Endothelial cell of umbilical vein (primary cell): ENCODE results near the gene LINC00632. TPM values are rescaled to one million over a fixed set of nuclear protein-coding genes. Genes with fewer than 3 reads are reported as not detected.

ENCODE experiments used
- BruUV-seq: library from RNA; stranded (reverse); fragments of 400-500 nt; replicated peaks from 2 replicates; lab custom pipeline; 2021; lab: Mats Ljungman, UMichigan
- CTCF ChIA-PET: fragments of 300-600, 350-600 bp; sonication (Branson Sonifier 250); formaldehyde crosslinking; loops from one replicate; lab custom pipeline; 2021; ENCODE audit warnings: antibody characterized with exemption, inconsistent platforms; lab: Charles Lee
- POLR2A ChIA-PET: fragments of 300-600, 350-600 bp; sonication (Branson Sonifier 250); formaldehyde crosslinking; loops from one replicate; lab custom pipeline; 2021; ENCODE audit warnings: antibody characterized with exemption, inconsistent platforms; lab: Charles Lee
- DNase-seq: peaks from one replicate; pipeline ENCODE4 v3.0.0-alpha.2; 2011; ENCODE audit warnings: low read depth, low spot score
- FAIRE-seq: peaks from 2 replicates; lab custom pipeline; 2011; peaks lifted over from hg19 to GRCh38; lab: Jason Lieb, UNC
- H2AFZ ChIP-seq: 2 replicates; pipeline ENCODE4 v1.6.0; 2012; ENCODE audit warnings: low read depth, low read length, control low read depth, inconsistent platforms
- H3K27ac ChIP-seq: 2 replicates; pipeline ENCODE4 v1.5.1; 2011; ENCODE audit warnings: low read depth, mild to moderate bottlenecking, control low read depth, low read length, moderate library complexity; ENCODE audit not compliant: insufficient read depth
- H3K27me3 ChIP-seq, 2 experiments: 2 replicates each; pipeline versions ENCODE4 v1.6.0 to v1.6.1; 2011; ENCODE audit warnings: low read length in 2 of 2, mixed read lengths in 1 of 2; ENCODE audit not compliant: control insufficient read depth in 2 of 2, insufficient read depth in 2 of 2
- H3K36me3 ChIP-seq, 2 experiments: 2 replicates in 1 of 2; 3 replicates in 1 of 2; pipeline ENCODE4 v1.5.1; 2011; ENCODE audit warnings: low read length in 2 of 2, mild to moderate bottlenecking in 1 of 2, moderate library complexity in 1 of 2; ENCODE audit not compliant: control insufficient read depth in 2 of 2, insufficient read depth in 2 of 2; ENCODE audit errors: extremely low read depth in 1 of 2
- H3K4me1 ChIP-seq: 3 replicates; pipeline ENCODE4 v1.5.1; 2011; ENCODE audit warnings: mild to moderate bottlenecking, low read length; ENCODE audit not compliant: control insufficient read depth, insufficient read depth; ENCODE audit errors: extremely low read depth
- H3K4me2 ChIP-seq: 2 replicates; pipeline ENCODE4 v1.6.1; 2011; ENCODE audit warnings: low read length, control low read depth, mixed read lengths; ENCODE audit not compliant: insufficient read depth
- H3K4me3 ChIP-seq, 3 experiments: fragments of 200-600 bp in 1 of 3; sonication (generic), shearing (Covaris generic) in 1 of 3; replicated peaks in 1 of 3; 2 replicates each; pipeline ENCODE4 v1.5.1; 2011 to 2016; ENCODE audit warnings: control low read depth in 3 of 3, low read length in 3 of 3, mild to moderate bottlenecking in 2 of 3, inconsistent platforms in 1 of 3, low read depth in 1 of 3, moderate library complexity in 1 of 3; ENCODE audit not compliant: insufficient read depth in 1 of 3
- H3K79me2 ChIP-seq: 2 replicates; pipeline ENCODE4 v1.6.0; 2012; ENCODE audit warnings: low read length, inconsistent platforms; ENCODE audit not compliant: control insufficient read depth, insufficient read depth
- H3K9ac ChIP-seq: replicated peaks from 2 replicates; pipeline ENCODE3; 2011; ENCODE audit warnings: low read length, control low read depth; ENCODE audit not compliant: insufficient read depth; ENCODE audit errors: extremely low read depth
- H3K9me1 ChIP-seq: replicated peaks from 3 replicates; pipeline ENCODE4 v1.6.0; 2011; ENCODE audit warnings: mild to moderate bottlenecking, low read length; ENCODE audit not compliant: control insufficient read depth, insufficient read depth; ENCODE audit errors: extremely low read depth
- H3K9me3 ChIP-seq: replicated peaks from 2 replicates; pipeline ENCODE4 v1.5.1; 2012; ENCODE audit warnings: low read length, inconsistent platforms; ENCODE audit not compliant: control insufficient read depth, insufficient read depth
- H4K20me1 ChIP-seq: replicated peaks from 2 replicates; pipeline ENCODE3; 2011; ENCODE audit warnings: mild to moderate bottlenecking, low read length; ENCODE audit not compliant: control insufficient read depth, insufficient read depth; ENCODE audit errors: extremely low read depth
- CTCF ChIP-seq, 2 donors: IDR thresholded peaks; 1 replicate in 1 of 2; 2 replicates in 1 of 2; pipeline ENCODE4 v1.5.1; 2011; ENCODE audit warnings: low read length in 2 of 2, mild to moderate bottlenecking in 2 of 2, moderate library complexity in 2 of 2, control low read depth in 1 of 2, inconsistent platforms in 1 of 2, low read depth in 1 of 2; ENCODE audit not compliant: insufficient read depth in 1 of 2; ENCODE audit errors: extremely low read depth in 1 of 2
- EZH2 ChIP-seq: IDR thresholded peaks from 2 replicates; pipeline ENCODE4 v1.6.1; 2012; ENCODE audit warnings: borderline replicate concordance, low read depth, mild to moderate bottlenecking, moderate library complexity, low read length, inconsistent platforms; ENCODE audit not compliant: severe bottlenecking
- FOS ChIP-seq: IDR thresholded peaks from 2 replicates; pipeline ENCODE4 v1.6.1; 2011; ENCODE audit warnings: mild to moderate bottlenecking, low read length, moderate library complexity, borderline replicate concordance; ENCODE audit not compliant: insufficient read depth
- GATA2 ChIP-seq: IDR thresholded peaks from 2 replicates; pipeline ENCODE4 v1.7.0; 2011; ENCODE audit warnings: low read depth, mild to moderate bottlenecking, moderate library complexity, mixed read lengths, low read length; ENCODE audit not compliant: insufficient read length, insufficient read depth
- JUN ChIP-seq: IDR thresholded peaks from 2 replicates; pipeline ENCODE4 v1.6.1; 2011; ENCODE audit warnings: borderline replicate concordance, low read depth; ENCODE audit not compliant: insufficient read length, insufficient read depth
- MAX ChIP-seq: IDR thresholded peaks from 2 replicates; pipeline ENCODE4 v1.6.1; 2011; ENCODE audit not compliant: insufficient read depth, insufficient read length
- MYC ChIP-seq: IDR thresholded peaks from one replicate; pipeline ENCODE4 v1.6.1; 2011; ENCODE audit warnings: mild to moderate bottlenecking, low read depth, low read length
- POLR2A ChIP-seq: IDR thresholded peaks from 2 replicates; pipeline ENCODE4 v1.6.1; 2012; ENCODE audit warnings: low read depth, mild to moderate bottlenecking, control low read depth, low read length
- POLR2AphosphoS5 ChIP-seq: IDR thresholded peaks from 2 replicates; pipeline ENCODE4 v1.6.1; 2012; ENCODE audit warnings: low read depth, mild to moderate bottlenecking, control low read depth, low read length, moderate library complexity; ENCODE audit not compliant: insufficient read depth
- dilution Hi-C: fragments of 300-500 bp; cut with MboI; formaldehyde crosslinking; loops from one replicate; pipeline ENCODE4 v1.15.0; 2019; ENCODE audit warnings: low sequenced_read_pairs; ENCODE audit not compliant: extremely low pct_ligation_motif_present
- intact Hi-C: fragments of 100-400 bp; cut with micrococcal nuclease; formaldehyde crosslinking; loops from one replicate; pipeline ENCODE4 v1.10.0; 2022
- polyA plus RNA-seq, 4 experiments: library from polyadenylated mRNA; depleted of rRNA in 3 of 4; stranded (reverse) in 3 of 4; unstranded in 1 of 4; fragments of >200 nt; gene quantifications; 2 replicates each; pipeline versions ENCODE4 v1.2.1 to v1.2.3, GENCODE V29; 2011 to 2012; ENCODE audit warnings: missing spikeins in 1 of 4
- total RNA-seq: library from RNA; stranded (reverse); gene quantifications from 2 replicates; pipeline ENCODE4 v1.2.3, GENCODE V29; 2021

The LINC00632 gene
- total and polyA plus RNA-seq, 2 donors (not counting 3 experiments of a cell fraction or from before 2014, with no cell fraction given) = 4.8 to 12.7 TPM

- H3K36me3 ChIP-seq = no peaks in the 10 kb centered on the region
- CTCF ChIA-PET = no interaction called here
- H3K9me3 ChIP-seq = no peaks in the 10 kb centered on the region
- dilution Hi-C loops = no loop called here
- H3K27ac ChIP-seq = no peak overlapping the region
- H3K4me2 ChIP-seq = no peak overlapping the region
- TF ChIP-seq CTCF (IDR thresholded peaks at IDR 0.05; ENCODE audit: extremely low read depth in 1 of 2, insufficient read depth in 1 of 2, low read depth in 1 of 2, low read length in 2 of 2) (no peak), GATA2 (no peak), POLR2AphosphoS5 (no peak), FOS (no peak), MYC (no peak), JUN (no peak), EZH2 (no peak), POLR2A (no peak), MAX (no peak)
- BruUV-seq = no TSS peak
- DNase-seq (no peak), FAIRE-seq (no peak)
- no peaks in the 10 kb centered on the region for H3K27me3 ChIP-seq
- no peaks in the 10 kb centered on the region for H3K9me1 ChIP-seq
- H3K4me3 ChIP-seq = no peak overlapping the region
- H2AFZ ChIP-seq = no peak overlapping the region
- no peaks in the 10 kb centered on the region for H4K20me1 ChIP-seq
- H3K9ac ChIP-seq = no peak overlapping the region
- H3K4me1 ChIP-seq = no peaks in the 10 kb centered on the region
- no peaks in the 10 kb centered on the region for H3K79me2 ChIP-seq
- POLR2A ChIA-PET = no interaction called here
- intact Hi-C loops = no loop called here
Measured at GRCh38 chrX:140661643-140662042, 47.9 kb upstream of the LINC00632 start.
